Measurements from ENCODE around the gene POLR2B.

GRCh38 chr4:56971383-56971782 is 7.3 kb upstream of the POLR2B start:
- TF ChIP-seq CTCF (IDR thresholded peaks at IDR 0.05) (no peak), POLR2A (IDR thresholded peaks at IDR 0.05) (no peak), POLR2AphosphoS5 (IDR thresholded peaks at IDR 0.05) (no peak), EP300 (IDR thresholded peaks at IDR 0.05; ENCODE audit: low read depth) (no peak)

Data from transverse colon (tissue), 4 donors.